Measurements from ENCODE around the gene CCDC70.

DNA sequence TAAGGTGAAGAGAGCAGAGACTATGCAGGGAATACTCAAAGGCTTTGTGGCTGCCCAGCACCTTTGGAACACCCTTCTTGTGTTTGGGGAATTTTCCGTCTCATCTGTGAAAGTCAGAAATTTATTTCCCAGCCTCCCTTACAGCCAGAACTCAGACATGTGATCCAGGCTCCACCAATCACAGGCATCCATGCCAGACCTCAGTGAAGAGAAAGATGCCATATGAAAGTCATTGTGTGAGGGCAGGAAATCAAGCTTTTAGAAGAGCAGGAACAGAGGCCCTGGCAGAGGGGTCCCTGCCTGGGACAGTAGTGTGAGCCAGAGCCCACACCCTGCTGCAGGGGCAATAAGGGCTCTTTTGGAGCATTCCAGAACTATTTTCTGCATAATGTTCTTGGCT, 12.1 kb downstream of the CCDC70 start:
- TF ChIP-seq CTCF (IDR thresholded peaks at IDR 0.05) (no peak), JUN (CRISPR knock-in tag; IDR thresholded peaks at IDR 0.05) (no peak), TEAD4 (CRISPR knock-in tag; IDR thresholded peaks at IDR 0.05) (no peak), ETV6 (CRISPR knock-in tag; IDR thresholded peaks at IDR 0.05) (no peak), ZNF232 (CRISPR knock-in tag; IDR thresholded peaks at IDR 0.05) (no peak), E2F1 (CRISPR knock-in tag; IDR thresholded peaks at IDR 0.05) (no peak), ZSCAN18 (CRISPR knock-in tag; IDR thresholded peaks at IDR 0.05) (no peak)
- TF ChIP-seq, protein P1, sequence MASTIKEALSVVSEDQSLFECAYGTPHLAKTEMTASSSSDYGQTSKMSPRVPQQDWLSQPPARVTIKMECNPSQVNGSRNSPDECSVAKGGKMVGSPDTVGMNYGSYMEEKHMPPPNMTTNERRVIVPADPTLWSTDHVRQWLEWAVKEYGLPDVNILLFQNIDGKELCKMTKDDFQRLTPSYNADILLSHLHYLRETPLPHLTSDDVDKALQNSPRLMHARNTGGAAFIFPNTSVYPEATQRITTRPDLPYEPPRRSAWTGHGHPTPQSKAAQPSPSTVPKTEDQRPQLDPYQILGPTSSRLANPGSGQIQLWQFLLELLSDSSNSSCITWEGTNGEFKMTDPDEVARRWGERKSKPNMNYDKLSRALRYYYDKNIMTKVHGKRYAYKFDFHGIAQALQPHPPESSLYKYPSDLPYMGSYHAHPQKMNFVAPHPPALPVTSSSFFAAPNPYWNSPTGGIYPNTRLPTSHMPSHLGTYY (CRISPR knock-in tag; IDR thresholded peaks at IDR 0.05), result no peak

All from WTC11 (cell line).